HG03025 (cell line): ENCODE data around the gene KRT6A.
"Not testable (repeated sequence)": the region's sequence is repeated elsewhere in the genome, so short reads cannot be mapped to it uniquely, and the experiment has no call there.

Experiments
- ATAC-seq: cut with Tn5 transposase; IDR thresholded peaks from one replicate; pipeline ENCODE4 v1.9.1; 2021; ENCODE audit warnings: mild to moderate bottlenecking, moderate library complexity; ENCODE audit not compliant: unreplicated experiment, low FRiP score

KRT6A gene

DNA sequence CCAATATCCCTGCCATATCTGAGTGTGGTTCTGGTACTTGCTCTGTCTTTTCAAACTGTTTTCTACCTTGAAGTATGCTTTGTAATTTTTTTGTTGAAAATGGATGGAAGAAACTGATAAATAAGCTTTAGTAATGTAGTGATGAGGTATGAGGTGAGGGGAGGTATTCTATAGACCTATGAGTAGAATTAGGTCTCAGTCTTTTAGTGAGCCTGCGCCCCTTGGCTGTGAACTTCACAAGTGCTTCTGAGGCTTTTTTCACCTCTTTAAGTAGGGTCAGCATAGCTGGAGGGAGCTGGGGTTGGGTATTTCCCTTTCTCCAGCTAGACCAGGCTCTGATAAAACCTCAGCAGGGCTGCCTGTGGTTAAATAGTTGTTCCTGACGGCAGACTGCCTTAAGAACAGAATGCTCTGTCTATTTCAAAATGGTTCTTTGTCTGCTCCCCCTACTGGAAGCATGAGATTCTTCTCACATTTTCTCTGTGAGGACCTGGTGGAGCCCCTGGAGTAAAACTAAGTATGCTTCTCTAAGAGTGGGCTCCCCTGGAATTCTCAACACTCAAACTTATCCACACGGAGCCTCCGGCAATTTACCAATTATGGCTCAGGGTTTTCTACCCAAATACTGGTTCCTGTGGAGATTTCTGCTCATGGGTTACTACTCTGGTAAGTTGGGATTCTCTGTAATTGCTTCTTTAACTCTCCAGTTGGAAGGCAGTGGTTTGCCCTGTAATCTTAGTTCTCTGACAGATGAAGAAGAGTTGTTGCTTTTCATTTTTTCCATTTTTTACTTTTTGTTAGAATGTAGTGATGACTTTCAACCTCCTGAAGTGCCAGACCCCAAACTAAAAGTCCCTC is 14.0 kb upstream of the KRT6A start:
- ATAC-seq, result no peak

DNA sequence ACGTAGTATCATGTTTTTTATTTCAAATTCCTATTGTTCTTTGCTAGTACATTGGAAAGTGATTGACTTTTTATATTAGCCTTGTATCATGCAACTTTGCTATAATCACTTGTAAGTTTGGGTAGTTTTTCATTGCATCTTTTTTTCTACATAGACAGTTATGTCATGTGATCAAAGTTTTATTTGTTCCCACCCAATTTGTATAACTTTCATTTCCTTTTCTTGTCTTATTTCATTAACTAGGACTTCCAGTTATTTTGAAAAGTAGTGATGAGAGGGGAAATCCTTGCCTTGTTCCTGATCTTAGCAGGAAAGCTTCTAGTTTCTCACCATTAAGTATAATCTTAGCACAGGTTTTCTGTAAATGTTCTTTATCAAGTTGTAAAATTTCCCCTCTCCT is 9.8 kb upstream of the KRT6A start:
- ATAC-seq, result no peak

DNA sequence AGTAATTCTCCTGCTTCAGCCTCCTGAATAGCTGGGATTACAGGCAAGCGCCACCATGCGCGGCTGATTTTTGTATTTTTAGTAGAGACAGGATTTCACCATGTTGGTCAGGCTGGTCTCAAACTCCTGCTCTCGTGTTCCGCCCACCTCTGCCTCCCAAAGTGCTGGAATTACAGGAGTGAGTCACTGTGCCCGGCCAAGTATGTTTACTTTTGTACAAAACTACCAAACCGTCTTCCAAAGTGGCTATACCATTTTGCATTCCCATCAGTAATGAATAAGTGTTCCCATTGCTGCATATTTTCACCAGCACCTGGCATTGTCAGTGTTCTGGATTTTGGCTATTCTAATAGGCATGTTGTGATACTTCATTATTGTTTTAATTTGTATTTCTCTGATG is 8.4 kb upstream of the KRT6A start:
- ATAC-seq, result no peak

DNA sequence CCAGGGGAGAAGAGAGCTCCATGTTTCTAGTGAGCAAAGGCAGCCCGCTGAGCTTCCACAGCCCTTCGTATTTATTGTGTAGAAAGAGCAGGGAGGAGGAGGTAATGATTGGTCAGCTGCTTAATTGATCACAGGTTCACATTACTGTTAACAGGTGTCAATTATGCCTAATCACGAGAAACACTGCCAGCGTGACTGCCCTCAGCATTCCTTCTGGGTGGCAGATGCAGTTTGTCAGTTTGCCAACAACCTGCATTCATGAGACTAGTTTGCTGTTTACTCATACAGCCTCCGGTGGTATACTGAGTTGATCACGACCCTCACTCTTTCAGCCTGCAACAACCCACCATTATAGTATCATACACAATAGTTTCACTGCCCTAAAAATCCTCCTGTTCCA is 7.5 kb upstream of the KRT6A start:
- ATAC-seq, result not testable (repeated sequence)

DNA sequence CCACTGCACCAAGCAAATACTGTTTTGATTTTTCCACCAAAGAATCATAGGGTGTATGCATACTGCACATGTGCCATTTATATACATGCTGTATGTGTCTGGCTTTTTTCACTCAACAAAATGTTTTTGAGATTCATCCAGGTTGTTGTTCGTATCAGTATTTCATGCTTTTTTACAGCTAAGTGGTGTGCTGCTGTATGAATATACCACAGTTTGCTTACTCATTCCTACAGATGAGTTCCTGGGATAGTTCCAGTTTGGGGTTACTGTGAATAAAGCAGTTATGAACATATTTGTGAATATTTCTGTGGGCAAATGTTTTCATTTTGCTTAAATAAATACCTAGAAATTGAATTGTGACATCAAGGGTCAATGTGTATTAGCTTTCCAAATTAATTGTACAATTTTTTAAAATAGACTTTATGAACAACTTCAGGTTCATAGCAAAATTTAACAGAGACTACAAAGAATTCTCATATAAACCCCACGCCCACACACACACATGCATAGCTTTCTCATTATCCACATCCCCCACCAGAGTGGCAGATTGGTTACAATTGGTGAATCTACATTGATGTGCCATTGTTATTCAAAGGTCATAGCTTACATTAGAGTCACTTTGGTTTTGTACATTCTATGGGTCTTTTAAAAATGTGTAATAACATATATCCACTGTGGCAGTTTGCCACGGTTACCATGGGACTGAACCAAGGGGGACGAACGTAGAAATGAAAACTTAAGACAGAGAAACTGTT is 6.9 kb upstream of the KRT6A start:
- no peak for ATAC-seq

DNA sequence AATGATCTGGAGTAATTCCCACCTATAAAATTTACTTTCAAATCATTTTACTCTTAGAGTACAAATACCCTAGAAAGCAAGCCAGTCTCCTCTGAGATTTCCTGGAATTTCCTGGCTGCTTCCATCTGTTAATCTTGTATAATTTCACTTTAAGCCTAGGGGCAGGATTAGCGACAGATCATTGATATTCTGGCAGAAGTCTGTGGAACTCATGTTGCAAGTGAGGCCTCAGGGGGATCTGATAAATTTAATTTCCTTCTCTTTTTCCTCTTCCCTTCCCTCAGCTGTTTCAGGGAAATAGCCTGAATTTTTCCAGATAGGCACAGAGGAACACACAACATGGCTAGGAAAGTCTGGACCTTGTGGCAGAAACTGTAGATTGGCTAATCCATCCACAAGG is 5.9 kb upstream of the KRT6A start:
- no peak for ATAC-seq

DNA sequence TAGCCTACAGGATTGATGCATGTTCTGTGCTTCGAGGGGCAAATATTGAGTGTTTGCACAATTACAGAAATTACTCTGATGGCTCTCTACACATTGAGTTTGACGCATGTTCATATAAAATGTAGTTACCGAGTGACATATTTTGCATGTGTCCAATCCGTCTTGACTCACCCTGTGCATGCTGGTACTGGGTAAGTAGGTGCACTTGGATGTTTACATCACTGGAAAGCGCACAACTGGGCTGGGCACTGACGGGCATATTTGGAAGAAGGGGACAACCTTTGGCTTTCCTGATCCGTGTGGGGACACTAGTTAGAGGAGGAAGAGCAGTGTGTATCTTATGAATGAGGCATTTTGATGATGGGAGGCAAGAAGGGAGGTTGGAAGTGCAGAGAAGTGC is 4.9 kb upstream of the KRT6A start:
- no peak for ATAC-seq

DNA sequence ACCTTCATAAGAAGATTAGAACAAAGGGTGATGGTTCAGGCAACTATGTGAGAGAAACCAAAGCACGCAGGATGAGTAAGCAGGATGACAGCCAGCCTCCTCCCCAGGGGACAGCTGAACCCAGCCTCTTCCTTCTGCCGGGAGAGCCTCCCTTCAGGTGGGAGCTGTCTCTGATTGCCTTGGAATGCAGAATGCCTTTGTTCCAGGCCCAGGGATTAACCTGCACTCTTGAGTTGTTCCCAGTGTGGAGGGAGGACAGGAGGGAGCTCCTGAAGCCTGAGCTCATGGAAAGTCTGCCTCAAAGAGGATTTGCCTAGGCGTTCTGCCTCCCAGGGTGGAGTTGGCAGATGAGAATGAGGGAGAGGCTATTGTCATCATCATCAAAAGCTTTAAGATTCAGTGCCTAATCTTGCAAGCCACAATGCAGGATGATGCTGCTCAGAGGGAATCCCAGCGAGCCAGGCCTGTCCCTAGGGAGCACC is 3.6 kb upstream of the KRT6A start:
- no peak for ATAC-seq

DNA sequence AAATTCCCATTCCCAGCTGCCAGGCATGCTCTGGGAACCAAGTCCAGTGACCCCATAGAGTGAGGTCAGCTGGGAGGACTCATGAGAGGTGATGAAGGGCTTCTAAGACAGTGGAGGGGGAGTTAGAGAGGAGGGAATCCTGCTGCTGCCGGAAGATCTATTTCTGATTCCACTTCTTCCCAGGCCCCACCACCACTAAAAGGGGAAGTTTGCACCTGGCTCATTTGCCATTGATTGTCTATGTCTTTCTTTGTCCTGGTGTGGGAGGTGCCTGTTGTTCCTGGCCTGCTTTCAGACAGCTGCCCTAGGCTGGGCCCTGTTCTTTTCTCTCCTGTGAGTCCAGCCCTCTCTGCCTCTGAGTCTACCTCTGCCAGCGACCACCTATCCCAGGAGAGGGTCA is 3.0 kb upstream of the KRT6A start:
- ATAC-seq, result no peak

DNA sequence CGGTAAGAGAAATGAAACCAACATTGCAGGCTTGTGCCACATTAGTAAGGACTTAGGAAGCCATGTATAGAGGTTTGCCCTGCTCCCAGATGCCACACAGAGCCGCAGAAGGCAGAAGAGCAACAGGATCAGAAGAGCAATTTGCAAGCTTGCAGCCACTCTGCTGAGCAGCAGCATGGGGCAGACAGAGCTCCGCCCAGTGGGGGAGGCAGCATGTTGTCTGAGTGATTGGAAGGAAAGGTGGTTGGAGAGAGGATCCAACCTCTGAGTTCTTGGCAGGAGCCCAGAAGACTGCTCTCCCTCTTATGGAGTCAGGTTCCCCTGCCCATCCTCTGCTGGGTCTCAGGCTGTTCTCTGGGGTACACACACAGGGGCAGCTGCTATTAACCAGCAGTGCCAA is 2.3 kb upstream of the KRT6A start:
- no peak for ATAC-seq

DNA sequence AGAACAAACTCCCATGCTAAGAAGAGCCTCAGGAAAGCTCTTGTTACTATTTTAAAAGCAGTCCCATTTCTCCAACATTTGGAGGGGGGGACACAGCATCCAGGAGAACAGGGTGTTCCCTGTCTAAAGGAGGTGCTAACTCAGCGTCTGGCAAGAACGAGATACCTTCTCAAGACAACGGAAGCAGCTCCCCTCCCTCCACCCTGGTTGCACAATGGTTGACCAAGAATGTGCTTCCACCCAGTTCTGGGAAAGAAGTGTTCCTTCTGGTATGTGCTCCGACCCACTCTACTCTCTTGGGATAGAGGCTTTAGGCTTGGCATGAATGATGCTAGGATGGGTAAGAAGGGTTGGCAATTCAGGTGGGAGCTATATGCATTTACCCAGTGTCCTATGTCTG is 1.5 kb upstream of the KRT6A start:
- no peak for ATAC-seq

DNA sequence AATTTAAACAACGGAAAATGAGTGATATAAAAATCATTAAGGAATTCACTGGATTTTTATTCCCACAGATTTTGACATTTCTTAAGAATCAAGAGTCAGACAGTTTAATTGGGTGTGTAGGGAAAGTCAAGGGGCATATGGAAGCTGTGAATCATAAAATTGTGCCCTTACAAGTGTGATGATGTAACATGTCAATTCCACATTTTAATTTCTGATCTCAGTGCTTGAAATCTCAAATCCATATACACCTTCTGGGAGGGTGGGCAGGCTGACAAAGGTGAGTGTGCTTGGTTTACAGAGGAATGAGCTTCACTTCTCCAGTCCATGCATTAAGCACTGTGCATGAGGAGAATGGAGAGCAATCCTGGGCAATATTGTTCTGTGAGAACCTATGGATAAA is 1.0 kb upstream of the KRT6A start:
- ATAC-seq, result no peak

DNA sequence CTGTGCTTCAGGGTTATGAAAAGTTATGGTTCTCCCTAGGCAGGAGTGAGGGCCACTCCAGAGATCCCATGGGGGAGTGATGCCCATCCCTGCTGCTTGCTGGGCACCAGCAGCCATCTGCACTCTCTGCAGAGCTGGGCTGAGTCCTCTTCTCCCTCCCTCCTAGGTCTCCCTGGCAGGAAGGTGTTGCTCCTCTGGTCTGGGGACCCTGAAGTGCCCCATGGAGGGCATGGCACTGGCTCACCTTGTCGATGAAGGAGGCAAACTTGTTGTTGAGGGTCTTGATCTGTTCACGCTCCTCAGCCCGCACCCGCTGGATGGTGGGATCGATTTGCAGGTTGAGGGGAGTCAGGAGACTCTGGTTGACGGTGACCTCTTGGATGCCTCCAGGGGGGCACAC is 652 bp downstream of the KRT6A start:
- ATAC-seq, result not testable (repeated sequence)

DNA sequence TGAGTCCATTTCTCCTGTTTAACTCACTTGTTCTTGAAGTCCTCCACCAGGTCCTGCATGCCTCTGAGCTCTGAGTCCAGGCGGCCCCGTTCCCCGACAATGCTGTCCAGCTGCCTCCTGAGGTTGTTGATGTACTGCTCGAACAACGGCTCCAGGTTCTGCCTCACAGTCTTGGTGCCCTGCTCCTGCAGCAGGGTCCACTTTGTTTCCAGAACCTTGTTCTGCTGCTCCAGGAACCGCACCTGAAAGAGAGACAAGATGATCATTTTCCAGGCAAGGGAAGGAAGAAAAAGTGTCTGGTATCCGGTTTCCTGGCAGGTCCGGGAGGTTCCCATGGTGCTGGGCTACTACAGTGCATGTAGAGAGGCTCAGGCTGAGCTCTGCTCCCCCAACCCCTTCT is 1.6 kb downstream of the KRT6A start:
- not testable (repeated sequence) for ATAC-seq

DNA sequence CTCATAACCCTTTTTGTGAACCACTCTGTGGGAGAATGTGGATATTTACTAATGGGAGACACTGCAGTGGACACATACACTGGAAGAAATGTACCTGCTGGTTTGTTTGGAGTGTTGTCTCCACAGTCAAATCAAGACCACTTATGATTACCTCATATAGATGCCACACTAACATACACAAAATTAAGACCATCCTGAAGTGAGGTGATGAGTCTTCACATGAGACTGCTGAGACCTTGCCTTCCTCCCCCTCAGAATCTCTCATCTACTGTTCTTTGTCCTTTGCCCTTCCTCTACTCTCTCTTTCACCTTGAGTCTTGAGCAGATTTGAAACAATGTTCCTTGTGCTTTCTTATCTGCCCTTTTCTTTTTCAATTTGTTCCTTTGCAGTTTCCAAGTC is 4.3 kb downstream of the KRT6A start:
- ATAC-seq, result no peak

DNA sequence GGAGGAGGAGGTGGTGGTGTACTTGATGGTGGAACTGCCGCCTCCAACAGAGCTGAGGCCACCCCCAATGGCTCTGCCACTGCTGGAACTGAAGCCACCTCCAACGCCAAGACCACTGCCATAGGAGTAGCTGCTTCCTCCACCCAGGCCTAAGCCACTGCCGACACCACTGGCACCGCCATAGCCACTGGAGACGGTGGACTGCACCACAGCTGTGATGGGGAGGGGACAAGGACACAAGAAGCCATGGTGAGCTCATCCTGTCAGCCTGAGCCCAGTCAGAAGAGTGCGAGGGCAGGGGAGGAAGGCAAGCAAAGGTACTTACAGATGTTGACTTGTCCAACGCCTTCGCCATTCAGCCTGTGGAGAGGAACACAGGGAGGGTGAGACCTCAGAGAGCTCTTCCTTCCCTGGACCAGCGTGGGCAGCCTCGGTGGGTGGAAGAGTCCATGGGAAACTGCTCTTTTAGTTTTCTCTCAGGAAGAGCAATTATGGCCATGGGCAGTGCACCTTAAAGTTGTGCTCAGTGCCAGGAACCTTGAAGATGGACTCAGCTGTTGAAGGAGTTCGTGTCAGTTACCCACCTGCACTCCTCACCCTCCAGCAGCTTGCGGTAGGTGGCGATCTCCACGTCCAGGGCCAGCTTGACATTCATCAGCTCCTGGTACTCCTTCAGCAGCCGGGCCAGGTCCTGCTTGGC is 5.2 kb downstream of the KRT6A start:
- not testable (repeated sequence) for ATAC-seq

DNA sequence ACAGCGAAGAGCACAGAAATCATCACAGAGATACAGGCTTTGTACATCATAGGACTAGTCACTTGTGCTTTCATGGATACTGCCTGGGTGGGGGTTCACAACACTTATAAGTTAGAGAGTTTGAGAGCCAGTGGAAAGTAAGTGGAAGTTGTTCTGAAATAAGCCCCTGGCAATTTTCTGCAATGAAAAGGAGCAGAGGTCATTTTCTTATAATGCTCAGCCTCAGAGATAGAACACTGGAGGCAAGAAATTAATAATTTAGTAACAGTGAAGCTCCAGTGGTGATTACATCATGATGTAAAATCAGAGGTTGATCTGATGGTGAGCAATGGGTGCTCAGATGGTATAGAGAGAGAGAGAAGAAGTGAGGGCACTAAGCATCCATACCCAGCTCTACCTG is 5.8 kb downstream of the KRT6A start:
- ATAC-seq, result no peak

DNA sequence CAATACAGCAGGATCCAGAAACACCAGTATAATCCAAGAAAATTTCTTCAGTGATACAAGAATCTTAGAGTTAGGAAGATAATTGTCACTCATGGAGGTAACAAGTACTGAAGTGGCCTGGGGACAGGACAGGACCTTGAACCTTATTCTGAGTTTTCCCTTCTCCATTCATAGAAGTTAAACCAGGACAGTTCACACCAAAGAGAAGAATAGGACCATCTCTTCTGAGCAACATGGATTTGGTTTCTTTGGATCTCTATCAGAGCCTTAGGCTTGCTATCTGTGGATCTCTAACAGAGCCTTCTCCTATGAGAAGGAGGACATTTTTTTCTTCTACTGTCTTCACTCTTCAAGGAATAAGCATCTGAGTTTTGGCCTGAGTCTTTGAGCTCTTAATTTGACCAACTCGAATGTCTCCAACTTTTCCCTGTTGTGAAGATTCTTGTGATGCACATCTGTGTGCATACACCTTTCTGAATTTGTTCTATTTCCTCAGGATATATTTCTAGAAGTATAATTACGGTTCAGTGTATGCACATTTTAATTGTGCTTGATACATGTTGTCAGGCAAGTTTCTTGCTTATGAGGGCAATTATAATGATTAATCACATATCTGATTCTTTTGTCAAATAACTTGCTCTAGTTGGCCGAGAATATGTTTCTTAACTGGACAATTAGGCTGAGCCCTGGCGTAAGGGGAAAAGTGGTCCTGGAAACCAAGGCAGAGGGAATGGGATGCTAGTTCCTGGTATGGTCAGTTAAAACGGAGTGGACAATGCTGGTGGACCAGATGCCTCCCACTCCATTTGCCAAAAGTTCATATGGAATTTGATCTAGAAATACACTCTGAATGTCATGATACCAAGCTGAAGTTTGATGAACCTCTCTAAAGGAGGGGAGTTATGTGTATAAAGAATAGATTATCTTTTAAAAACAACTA is 6.6 kb downstream of the KRT6A start:
- no peak for ATAC-seq

DNA sequence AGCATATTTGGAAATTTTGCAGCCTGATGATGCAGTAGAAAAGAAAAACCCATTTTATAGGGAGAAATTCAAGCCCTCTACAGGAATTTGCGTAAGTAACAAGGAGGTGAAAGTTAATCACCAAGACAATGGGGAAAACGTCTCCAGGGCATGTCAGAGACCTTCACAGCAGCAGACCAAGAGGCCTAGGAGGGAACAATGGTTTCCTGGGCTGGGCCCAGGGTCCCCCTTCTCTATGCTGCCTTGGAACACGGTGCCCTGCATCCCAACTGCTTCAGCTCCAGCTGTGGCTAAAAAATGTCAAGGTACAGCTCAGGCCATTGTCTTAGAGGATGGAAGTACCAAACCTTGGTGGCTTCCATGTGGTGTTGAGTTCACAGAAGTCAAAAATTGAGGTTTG is 13.0 kb downstream of the KRT6A start:
- no peak for ATAC-seq

DNA sequence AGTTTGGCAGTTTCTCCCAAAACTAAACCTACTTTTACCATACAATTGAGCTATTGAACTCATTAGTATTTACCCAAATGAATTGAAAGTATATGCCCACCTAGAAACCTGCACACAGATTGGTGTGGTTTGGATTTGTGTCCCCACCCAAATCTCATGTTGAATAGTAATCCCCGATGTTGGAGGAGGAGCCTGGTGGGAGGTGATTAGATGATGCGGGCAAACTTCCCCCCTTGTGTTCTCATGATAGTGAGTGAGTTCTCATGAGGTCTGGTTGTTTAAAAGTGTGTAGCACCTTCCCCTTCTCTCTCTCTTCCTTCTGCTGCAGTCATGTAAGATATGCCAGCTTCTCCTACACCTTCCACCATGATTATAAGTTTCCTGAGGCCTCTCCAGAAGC is 15.4 kb downstream of the KRT6A start:
- ATAC-seq, result no peak
